Measurements from ENCODE around the gene MRM2.

The MRM2 gene

DNA sequence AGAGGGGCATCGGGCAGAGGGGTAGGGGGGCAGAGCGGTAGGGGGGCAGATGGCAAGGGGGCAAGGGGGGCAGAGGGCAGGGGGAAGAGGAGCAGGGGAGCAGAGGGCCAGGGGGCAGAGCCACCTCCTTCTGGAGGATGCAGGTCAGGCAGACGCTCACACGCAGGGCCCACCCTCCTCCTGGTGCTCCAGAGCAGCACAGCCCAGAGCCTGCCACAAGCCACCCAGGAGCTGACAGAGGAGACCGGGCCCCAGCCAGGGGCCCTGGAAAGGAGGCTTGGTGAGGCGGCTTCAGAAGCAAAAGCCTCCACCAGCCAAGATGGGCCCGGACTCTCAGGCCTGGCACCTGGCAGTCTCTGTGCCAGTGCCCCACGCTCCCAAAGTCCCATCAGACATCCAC, 22.4 kb downstream of the MRM2 start:
- Histone ChIP-seq H3K4me3 (no peak overlapping the region), H3K9ac (no peak overlapping the region), H3K4me2 (no peak overlapping the region), H3K36me3 (peaks cover 91 to 98% (median 95%) of the 10 kb centered on the region in 11 experiments), H4K20me1 (peaks cover 10 to 94% (median 67%) of the 10 kb centered on the region in 11 experiments; a peak in 21 of 22 replicates), H3K27ac (no peak overlapping the region), H3K27me3 (no peaks in the 10 kb centered on the region), H3K9me3 (replicated peaks in 1 of 11) (no peaks in the 10 kb centered on the region), H3K4me1 (peaks cover 0 to 15% (median 8%) of the 10 kb centered on the region in 10 experiments; a peak in 12 of 20 replicates)
- no peak for TF ChIP-seq Cebpa-rat (IDR thresholded peaks at IDR 0.05)

DNA sequence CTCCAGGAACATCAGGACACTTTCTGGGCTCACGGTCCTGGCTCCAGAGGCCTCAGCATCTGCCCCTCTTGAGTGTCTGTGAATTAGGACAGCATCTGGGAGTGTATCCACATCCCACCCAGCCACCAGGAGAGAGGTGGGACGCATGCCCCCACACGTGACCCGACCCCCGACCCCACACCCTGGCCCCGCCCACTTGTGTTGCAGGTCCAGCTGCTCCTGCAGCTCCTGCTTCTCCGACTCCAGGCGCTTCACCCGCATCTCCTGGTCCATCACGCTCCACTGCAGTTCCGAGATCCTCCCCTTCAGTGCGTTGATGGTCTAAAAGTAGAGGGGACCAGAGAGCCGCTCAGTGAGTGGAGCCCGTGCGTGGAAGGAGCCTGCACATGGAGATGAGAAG, 22.9 kb downstream of the MRM2 start:
- no peak overlapping the region for H3K27ac ChIP-seq
- peaks cover 13 to 94% (median 67%) of the 10 kb centered on the region in 11 experiments; a peak in 21 of 22 replicates for H4K20me1 ChIP-seq
- H3K4me2 ChIP-seq: no peak overlapping the region
- H3K4me3 ChIP-seq: no peak overlapping the region
- no peaks in the 10 kb centered on the region for H3K27me3 ChIP-seq
- H3K9me3 ChIP-seq (replicated peaks in 1 of 11): no peaks in the 10 kb centered on the region
- H3K36me3 ChIP-seq: peaks cover 91 to 98% (median 95%) of the 10 kb centered on the region in 11 experiments
- no peak overlapping the region for H3K9ac ChIP-seq
- H3K4me1 ChIP-seq: peaks cover 0 to 18% (median 11%) of the 10 kb centered on the region in 10 experiments; a peak in 12 of 20 replicates
- TF ChIP-seq Cebpa-rat (IDR thresholded peaks at IDR 0.05): no peak

DNA sequence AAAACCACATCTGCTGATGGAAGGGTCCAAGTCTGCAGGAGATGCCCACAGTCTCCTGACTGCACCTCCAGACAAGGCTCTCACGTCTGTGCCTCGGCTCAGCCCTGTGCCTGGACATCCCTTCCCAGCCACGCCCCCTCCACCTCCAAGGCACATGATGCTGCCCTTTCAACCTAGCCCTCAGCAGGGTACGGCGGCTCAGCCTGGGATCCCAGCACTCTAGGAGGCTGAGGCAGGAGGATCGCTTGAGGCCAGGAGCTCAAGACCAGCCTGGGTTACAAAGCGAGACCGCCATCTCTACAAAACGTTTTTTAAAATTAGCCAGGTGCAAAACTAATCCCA, 23.6 kb downstream of the MRM2 start:
- no peak overlapping the region for H3K4me3 ChIP-seq
- no peak for TF ChIP-seq Cebpa-rat (IDR thresholded peaks at IDR 0.05)
- H3K4me2 ChIP-seq: no peak overlapping the region
- H3K36me3 ChIP-seq: peaks cover 91 to 98% (median 95%) of the 10 kb centered on the region in 11 experiments
- H3K9me3 ChIP-seq (replicated peaks in 1 of 11): no peaks in the 10 kb centered on the region
- H3K9ac ChIP-seq: no peak overlapping the region; a peak in 1 of 22 replicates
- no peak overlapping the region for H3K27ac ChIP-seq
- no peaks in the 10 kb centered on the region for H3K27me3 ChIP-seq
- H4K20me1 ChIP-seq: peaks cover 13 to 94% (median 67%) of the 10 kb centered on the region in 11 experiments; a peak in 21 of 22 replicates
- peaks cover 0 to 18% (median 11%) of the 10 kb centered on the region in 10 experiments; a peak in 12 of 20 replicates for H3K4me1 ChIP-seq

DNA sequence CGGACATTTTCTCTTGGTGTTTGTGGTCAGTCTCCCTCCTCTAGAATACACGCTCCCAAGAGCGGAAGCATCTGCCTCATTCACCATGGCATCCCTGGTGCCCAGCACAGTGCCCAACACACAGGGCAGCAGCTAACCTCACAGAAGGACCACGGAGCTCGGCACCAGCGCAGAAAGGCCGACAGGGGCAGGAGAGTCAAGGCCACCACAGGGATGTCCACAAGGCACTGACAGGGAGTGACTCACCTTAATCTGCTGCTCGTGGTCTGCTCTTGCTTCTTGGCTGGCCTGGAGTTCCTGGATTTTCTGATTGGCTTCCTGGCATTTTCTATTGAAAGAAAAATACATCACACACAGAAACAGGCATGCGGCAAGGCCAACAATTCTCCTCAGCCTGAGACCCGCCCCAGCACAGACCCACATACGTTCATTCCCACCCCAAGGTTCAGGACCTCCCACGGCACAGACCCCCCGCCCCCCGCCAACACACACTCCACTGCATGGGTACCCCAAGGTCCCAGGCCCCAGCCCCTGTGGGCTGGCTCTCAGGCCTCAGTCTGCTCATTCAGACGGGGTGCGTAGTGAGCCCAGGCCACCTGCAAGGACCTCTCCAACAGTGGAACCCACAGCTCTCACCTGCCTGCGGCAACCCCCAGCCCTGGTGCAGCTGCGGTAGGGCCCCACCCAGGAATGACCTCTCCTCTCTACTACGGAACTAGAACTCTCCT, 24.1 kb downstream of the MRM2 start:
- peaks cover 0 to 18% (median 11%) of the 10 kb centered on the region in 10 experiments; a peak in 12 of 20 replicates for H3K4me1 ChIP-seq
- H3K9me3 ChIP-seq (replicated peaks in 1 of 11): no peaks in the 10 kb centered on the region
- H3K4me3 ChIP-seq: no peak overlapping the region
- no peak overlapping the region for H3K27ac ChIP-seq
- peaks cover 13 to 94% (median 66%) of the 10 kb centered on the region in 11 experiments; a peak in 21 of 22 replicates for H4K20me1 ChIP-seq
- no peak for TF ChIP-seq Cebpa-rat (IDR thresholded peaks at IDR 0.05)
- H3K9ac ChIP-seq: peak overlapping the region in 3 of 11 experiments; percentile 17 to 26 (median 18); a peak in 1 of 22 replicates
- H3K27me3 ChIP-seq: no peaks in the 10 kb centered on the region
- peaks cover 91 to 98% (median 95%) of the 10 kb centered on the region in 11 experiments for H3K36me3 ChIP-seq
- peak overlapping the region in 5 of 11 experiments; percentile 9 to 39 (median 34); a peak in 6 of 22 replicates for H3K4me2 ChIP-seq

DNA sequence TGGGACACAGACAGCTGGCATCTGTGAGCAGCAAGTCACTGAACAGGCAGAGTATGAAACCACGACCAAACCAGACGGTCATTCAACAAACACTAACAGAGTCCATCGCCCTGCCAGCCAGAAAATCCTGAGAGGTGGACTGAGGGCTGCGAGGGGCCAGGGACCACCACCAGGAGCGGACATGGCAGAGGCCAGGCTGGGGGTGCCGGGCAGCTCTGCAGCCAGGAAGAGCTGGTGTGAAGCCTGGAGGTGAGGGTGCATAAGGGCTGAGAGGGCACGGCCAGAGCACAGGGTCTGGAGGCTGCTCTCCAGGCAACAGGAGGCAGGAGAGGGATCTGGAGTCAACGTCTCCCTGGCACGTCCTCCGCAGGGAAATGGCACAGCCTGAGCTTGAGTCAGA, 24.8 kb downstream of the MRM2 start:
- Histone ChIP-seq H3K9ac (peak overlapping the region in 3 of 11 experiments; percentile 17 to 26 (median 18); a peak in 1 of 22 replicates), H4K20me1 (peaks cover 13 to 94% (median 61%) of the 10 kb centered on the region in 11 experiments; a peak in 21 of 22 replicates), H3K4me3 (no peak overlapping the region), H3K36me3 (peaks cover 91 to 98% (median 95%) of the 10 kb centered on the region in 11 experiments), H3K9me3 (replicated peaks in 1 of 11) (no peaks in the 10 kb centered on the region), H3K4me1 (peaks cover 0 to 18% (median 11%) of the 10 kb centered on the region in 10 experiments; a peak in 12 of 20 replicates), H3K4me2 (peak overlapping the region in 5 of 11 experiments; percentile 9 to 39 (median 34); a peak in 9 of 22 replicates), H3K27ac (0 out of 22 replicates have a peak overlapping the region, but pooled peaks of 1 of the 11 experiments have one; percentile 9), H3K27me3 (no peaks in the 10 kb centered on the region)
- no peak for TF ChIP-seq Cebpa-rat (IDR thresholded peaks at IDR 0.05)

DNA sequence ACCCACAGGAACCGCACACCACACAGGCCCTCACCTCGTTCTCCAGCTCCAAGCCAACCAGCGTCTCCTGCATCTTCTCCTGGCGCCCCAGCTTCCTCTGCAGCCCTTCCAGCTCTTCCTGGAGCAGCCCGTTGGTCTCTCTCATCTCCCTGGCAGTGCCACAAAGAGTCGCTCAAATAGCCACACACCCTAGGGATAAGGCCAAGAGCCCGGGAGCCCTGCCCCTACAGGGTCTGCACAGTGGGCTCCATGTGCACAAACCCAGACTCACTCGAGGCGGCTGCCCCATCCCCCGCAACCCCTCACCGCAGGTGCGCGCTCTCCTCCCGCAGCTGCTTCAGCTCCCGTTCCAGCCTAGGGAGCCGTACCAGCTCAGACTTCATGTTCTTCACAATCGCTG, 26.2 kb downstream of the MRM2 start:
- Histone ChIP-seq H3K9me3 (replicated peaks in 1 of 11) (no peaks in the 10 kb centered on the region), H3K9ac (no peak overlapping the region), H3K4me1 (peaks cover 0 to 18% (median 11%) of the 10 kb centered on the region in 10 experiments; a peak in 12 of 20 replicates), H3K4me3 (no peak overlapping the region), H3K4me2 (no peak overlapping the region), H3K27ac (no peak overlapping the region), H4K20me1 (peaks cover 13 to 96% (median 65%) of the 10 kb centered on the region in 11 experiments; a peak in 21 of 22 replicates), H3K36me3 (peaks cover 91 to 98% (median 96%) of the 10 kb centered on the region in 11 experiments), H3K27me3 (no peaks in the 10 kb centered on the region)
- no peak for TF ChIP-seq Cebpa-rat (IDR thresholded peaks at IDR 0.05)

DNA sequence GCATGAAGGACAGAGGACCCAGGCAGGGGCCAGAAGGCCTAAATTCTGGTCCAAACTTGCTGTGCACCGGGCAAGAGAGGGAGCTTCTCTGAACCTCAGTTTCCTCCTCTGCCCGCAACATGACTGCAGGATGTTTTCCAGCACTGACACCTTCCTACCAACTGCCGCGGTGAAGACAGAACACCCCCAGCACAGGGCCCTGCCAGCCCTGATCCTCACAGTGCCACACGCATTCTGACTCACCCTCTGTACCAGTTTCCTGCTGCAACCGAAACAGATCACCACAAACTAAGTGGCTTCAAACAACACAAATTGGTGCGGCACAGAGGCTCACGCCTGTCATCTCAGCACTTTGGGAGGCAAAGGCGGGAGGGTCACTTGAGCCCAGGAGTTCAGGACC, 27.4 kb downstream of the MRM2 start:
- Histone ChIP-seq H3K4me3 (no peak overlapping the region), H3K27me3 (no peaks in the 10 kb centered on the region), H3K4me2 (no peak overlapping the region), H3K27ac (no peak overlapping the region), H3K9me3 (replicated peaks in 1 of 11) (no peaks in the 10 kb centered on the region), H3K36me3 (peaks cover 86 to 95% (median 90%) of the 10 kb centered on the region in 11 experiments), H3K9ac (0 out of 22 replicates have a peak overlapping the region, but pooled peaks of 1 of the 11 experiments have one; percentile 2), H4K20me1 (peaks cover 7 to 96% (median 67%) of the 10 kb centered on the region in 11 experiments; a peak in 20 of 22 replicates), H3K4me1 (peaks cover 0 to 24% (median 16%) of the 10 kb centered on the region in 10 experiments; a peak in 18 of 20 replicates)
- TF ChIP-seq Cebpa-rat (IDR thresholded peaks at IDR 0.05): no peak

DNA sequence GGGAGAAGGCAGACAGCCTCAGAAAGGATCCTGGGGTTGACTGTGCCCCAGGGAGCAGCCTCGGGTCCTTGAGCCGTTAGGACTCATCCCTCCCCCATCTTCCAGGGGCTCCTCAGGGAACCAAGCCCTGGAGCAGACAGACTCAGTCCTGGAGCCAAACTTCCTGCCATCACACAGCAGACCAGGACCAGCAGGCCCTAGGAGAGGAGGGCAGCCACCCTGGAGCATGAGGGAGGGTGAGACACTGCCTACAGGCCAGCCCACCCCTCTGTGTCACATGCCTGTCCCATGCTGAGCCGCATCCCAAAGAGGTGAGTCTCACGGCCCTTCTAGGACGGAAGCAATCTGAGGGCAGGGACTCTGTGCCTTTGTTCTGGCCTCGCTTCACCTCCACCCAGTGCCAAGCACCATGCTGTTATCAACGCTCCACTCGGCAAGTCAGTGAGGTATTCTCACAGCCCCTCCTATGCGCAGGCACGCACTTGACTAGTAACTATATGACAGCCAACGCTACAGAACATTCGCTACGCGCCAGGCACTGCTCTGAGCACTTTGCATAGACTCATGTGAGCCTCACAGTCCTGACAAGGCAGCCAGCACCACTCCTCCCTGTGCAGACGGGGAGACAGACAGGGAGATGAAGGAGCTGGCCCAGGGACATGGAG, 28.3 kb downstream of the MRM2 start:
- no peak for TF ChIP-seq Cebpa-rat (IDR thresholded peaks at IDR 0.05)
- H4K20me1 ChIP-seq: peaks cover 16 to 100% (median 76%) of the 10 kb centered on the region in 11 experiments; a peak in 21 of 22 replicates

More for the DNA sequence above, 28.3 kb downstream of the MRM2 start:
- peaks cover 83 to 94% (median 90%) of the 10 kb centered on the region in 11 experiments for H3K36me3 ChIP-seq
- H3K27ac ChIP-seq: no peak overlapping the region
- 0 out of 22 replicates have a peak overlapping the region, but pooled peaks of 1 of the 11 experiments have one; percentile 2 for H3K9ac ChIP-seq
- no peaks in the 10 kb centered on the region for H3K9me3 ChIP-seq (replicated peaks in 1 of 11)
- H3K4me1 ChIP-seq: peaks cover 0 to 33% (median 26%) of the 10 kb centered on the region in 10 experiments; a peak in 18 of 20 replicates
- H3K4me2 ChIP-seq: no peak overlapping the region
- no peaks in the 10 kb centered on the region for H3K27me3 ChIP-seq
- H3K4me3 ChIP-seq: no peak overlapping the region
